Ishikawa (cell line): ENCODE data around the gene ELL2.

Source experiments
- CEBPB ChIP-seq: IDR thresholded peaks from 2 replicates; pipeline ENCODE4 v1.6.1; 2012
- CREB1 ChIP-seq: IDR thresholded peaks from 2 replicates; pipeline ENCODE4 v1.6.1; 2012; ENCODE audit warnings: low read depth
- EGR1 ChIP-seq: IDR thresholded peaks from 2 replicates; pipeline ENCODE4 v1.6.1; 2012
- EP300 ChIP-seq: IDR thresholded peaks from 2 replicates; pipeline ENCODE4 v1.6.1; 2012; ENCODE audit warnings: borderline replicate concordance
- FOXM1 ChIP-seq: IDR thresholded peaks from 2 replicates; pipeline ENCODE4 v1.6.1; 2012; ENCODE audit warnings: low read depth, borderline replicate concordance
- NFIC ChIP-seq: IDR thresholded peaks from 2 replicates; pipeline ENCODE4 v1.6.1; 2012
- RAD21 ChIP-seq: IDR thresholded peaks from 2 replicates; pipeline ENCODE4 v1.6.1; 2012; ENCODE audit warnings: low read depth
- TAF1 ChIP-seq: IDR thresholded peaks from 2 replicates; pipeline ENCODE4 v1.6.1; 2012; ENCODE audit warnings: low read depth, mild to moderate bottlenecking
- TCF12 ChIP-seq: IDR thresholded peaks from 2 replicates; pipeline ENCODE4 v1.6.1; 2012; ENCODE audit warnings: low read depth
- TEAD4 ChIP-seq: IDR thresholded peaks from 2 replicates; pipeline ENCODE4 v1.6.1; 2012
- YY1 ChIP-seq: IDR thresholded peaks from 2 replicates; pipeline ENCODE4 v1.6.1; 2012; ENCODE audit warnings: low read depth
- ZBTB7A ChIP-seq: IDR thresholded peaks from 2 replicates; pipeline ENCODE4 v1.6.1; 2012; ENCODE audit warnings: low read depth
- TF ChIP-seq, protein P1 (sequence below): IDR thresholded peaks from 2 replicates; pipeline ENCODE4 v1.6.1; 2012; ENCODE audit warnings: low read depth, mild to moderate bottlenecking
- TF ChIP-seq, protein P2 (sequence below): IDR thresholded peaks from 2 replicates; pipeline ENCODE4 v1.6.1; 2012
- TF ChIP-seq, protein P3 (sequence below): IDR thresholded peaks from 2 replicates; pipeline ENCODE4 v1.6.1; 2012

Gene ELL2

DNA sequence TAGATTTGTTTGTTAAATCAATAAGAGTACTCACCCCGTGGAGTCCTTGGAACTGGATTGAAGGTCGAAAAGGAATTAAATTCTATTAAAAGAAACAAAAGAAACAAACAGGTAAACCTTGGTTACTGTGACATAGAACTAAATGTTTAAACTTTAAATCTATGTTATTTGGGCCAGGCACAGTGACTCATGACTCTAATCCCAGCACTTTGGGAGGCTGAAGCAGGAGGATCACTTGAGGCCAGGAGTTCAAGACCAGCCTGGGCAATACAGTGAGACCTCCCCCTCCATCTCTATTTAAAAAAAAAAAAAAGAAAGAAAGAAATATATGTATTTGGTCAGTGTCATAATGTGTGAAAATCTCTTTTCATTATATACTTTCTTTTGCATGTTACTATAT is 18.7 kb downstream of the ELL2 start:
- TF ChIP-seq TCF12 (no peak), NFIC (no peak), TEAD4 (no peak), FOXM1 (no peak), TAF1 (no peak), CEBPB (no peak), RAD21 (no peak), EGR1 (no peak), EP300 (no peak), CREB1 (no peak), YY1 (no peak), ZBTB7A (no peak)
- TF ChIP-seq, protein P1, sequence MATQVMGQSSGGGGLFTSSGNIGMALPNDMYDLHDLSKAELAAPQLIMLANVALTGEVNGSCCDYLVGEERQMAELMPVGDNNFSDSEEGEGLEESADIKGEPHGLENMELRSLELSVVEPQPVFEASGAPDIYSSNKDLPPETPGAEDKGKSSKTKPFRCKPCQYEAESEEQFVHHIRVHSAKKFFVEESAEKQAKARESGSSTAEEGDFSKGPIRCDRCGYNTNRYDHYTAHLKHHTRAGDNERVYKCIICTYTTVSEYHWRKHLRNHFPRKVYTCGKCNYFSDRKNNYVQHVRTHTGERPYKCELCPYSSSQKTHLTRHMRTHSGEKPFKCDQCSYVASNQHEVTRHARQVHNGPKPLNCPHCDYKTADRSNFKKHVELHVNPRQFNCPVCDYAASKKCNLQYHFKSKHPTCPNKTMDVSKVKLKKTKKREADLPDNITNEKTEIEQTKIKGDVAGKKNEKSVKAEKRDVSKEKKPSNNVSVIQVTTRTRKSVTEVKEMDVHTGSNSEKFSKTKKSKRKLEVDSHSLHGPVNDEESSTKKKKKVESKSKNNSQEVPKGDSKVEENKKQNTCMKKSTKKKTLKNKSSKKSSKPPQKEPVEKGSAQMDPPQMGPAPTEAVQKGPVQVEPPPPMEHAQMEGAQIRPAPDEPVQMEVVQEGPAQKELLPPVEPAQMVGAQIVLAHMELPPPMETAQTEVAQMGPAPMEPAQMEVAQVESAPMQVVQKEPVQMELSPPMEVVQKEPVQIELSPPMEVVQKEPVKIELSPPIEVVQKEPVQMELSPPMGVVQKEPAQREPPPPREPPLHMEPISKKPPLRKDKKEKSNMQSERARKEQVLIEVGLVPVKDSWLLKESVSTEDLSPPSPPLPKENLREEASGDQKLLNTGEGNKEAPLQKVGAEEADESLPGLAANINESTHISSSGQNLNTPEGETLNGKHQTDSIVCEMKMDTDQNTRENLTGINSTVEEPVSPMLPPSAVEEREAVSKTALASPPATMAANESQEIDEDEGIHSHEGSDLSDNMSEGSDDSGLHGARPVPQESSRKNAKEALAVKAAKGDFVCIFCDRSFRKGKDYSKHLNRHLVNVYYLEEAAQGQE, result no peak
- TF ChIP-seq, protein P2, sequence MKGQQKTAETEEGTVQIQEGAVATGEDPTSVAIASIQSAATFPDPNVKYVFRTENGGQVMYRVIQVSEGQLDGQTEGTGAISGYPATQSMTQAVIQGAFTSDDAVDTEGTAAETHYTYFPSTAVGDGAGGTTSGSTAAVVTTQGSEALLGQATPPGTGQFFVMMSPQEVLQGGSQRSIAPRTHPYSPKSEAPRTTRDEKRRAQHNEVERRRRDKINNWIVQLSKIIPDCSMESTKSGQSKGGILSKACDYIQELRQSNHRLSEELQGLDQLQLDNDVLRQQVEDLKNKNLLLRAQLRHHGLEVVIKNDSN, result no peak
- TF ChIP-seq, protein P3, sequence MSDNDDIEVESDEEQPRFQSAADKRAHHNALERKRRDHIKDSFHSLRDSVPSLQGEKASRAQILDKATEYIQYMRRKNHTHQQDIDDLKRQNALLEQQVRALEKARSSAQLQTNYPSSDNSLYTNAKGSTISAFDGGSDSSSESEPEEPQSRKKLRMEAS, result no peak

DNA sequence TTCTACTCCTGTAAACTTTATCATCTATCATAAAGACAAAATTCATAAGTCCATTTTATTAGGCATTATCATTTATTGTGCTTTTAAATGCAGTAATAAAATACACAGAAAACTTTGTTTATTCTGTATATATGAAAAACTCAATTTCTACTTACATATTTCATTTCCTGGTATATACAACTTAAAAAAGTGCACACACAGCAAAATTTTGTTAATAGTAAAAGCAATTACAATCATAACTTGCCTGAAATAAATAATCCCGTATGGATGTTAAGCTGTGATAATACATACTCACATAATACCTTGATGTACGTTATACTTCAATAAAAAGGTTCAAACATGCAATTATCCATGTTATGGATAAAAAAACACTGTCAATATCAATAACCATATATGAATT is 19.2 kb downstream of the ELL2 start:
- TF ChIP-seq CEBPB (no peak), TAF1 (no peak), YY1 (no peak), EP300 (no peak), FOXM1 (no peak), RAD21 (no peak), TCF12 (no peak), TEAD4 (no peak), EGR1 (no peak), ZBTB7A (no peak), CREB1 (no peak)
- TF ChIP-seq, protein P2, result no peak
- TF ChIP-seq, protein P1, result no peak
- TF ChIP-seq, protein P3, result no peak

DNA sequence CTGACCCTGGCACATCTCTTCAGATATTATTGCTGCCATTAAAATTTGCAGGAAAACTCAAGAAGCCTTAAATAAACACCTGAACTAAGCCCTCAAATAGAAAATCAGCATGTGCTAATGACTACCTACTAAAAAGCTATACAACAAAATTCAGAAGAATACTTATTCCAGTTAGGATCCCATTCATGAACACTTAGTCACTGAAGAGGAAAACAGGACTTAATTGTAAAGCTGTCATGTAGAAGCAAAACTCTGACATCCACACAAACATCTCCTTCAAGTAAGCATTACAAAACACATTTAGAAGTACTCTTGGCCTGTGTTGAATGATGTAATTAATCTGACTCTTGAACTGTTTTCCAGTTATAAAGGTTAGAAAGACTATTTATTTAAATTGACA is 19.9 kb downstream of the ELL2 start:
- TF ChIP-seq TAF1 (no peak), CEBPB (no peak), TCF12 (no peak), EP300 (no peak), NFIC (no peak)
- TF ChIP-seq, protein P2, result no peak

DNA sequence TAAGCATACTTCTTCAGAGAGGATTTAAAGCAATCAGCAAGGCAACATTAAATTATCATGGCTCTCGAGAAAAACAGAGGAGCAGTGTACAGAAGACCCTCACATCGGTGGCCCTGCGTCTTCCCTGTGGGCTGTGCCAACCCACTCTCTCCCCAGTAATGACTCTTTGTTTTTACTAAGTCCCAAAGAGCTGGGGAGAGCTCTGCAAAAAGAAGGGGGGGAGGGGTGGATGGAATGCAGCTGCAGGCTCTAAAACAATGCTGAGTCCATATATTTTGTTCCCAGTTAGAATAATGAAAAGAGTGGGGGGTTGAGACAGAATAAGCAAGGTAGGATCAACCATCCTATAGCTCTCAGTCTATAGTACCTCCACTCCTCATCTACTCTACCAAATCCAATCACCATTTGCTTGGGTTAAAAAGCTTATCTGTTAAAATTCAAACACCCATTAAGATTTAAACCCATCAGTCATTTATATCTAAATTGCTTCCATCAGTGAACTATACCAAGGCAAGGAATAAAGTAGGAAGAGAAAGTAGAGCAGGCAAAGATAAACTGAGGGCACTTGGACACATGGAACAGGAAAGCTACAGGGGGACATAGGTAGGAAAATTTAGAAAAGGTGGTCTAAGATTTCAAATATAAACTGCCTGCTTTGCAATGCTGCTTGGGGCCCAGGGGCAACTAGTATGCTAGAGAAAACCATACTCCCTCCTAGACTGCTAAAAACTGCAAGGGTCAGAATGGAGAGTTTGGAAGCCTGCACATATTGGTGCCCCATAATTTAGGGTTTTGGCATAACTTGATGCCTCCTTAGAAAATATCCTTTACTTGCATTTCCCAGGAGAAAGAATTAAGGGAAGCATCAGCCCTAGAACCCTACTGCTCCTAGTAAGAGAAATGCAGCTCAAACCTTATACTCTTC is 20.6 kb downstream of the ELL2 start:
- TF ChIP-seq NFIC (no peak), CREB1 (no peak), TEAD4 (no peak), EGR1 (no peak), RAD21 (no peak)
- TF ChIP-seq, protein P1, result no peak
